ENCODE data around the gene DARS2. TPM values are rescaled to one million over a fixed set of nuclear protein-coding genes. Genes with fewer than 3 reads are reported as not detected.
"Not testable (repeated sequence)": the region's sequence is repeated elsewhere in the genome, so short reads cannot be mapped to it uniquely, and the experiment has no call there.

The DARS2 gene
- total RNA-seq, 2 donors from 2014 or later, result 37.9 to 43.0 TPM

DNA sequence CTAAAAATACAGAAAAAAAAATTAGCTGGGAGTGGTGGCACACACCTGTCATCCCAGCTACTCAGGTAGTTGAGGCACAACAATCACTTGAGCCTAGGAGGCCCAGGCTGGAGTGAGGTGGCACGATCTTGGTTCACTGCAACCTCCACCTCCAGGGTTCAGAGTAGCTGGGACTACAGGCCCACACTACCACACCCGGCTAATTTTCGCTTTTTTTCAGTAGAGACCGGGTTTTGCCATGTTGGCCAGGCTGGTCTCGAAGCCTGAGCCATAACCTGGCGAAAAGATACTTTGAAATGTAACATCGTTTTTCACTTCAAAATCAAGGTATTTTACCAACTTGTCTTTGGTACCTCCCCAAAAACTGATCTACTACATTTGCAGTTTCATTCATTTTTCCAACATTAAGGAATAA is 37.3 kb downstream of the DARS2 start:
- Histone ChIP-seq H3K9ac (ENCODE audit: extremely low read depth, low read length, poor library complexity, severe bottlenecking) (no peak overlapping the region), H3K4me3 (ENCODE audit: low read length) (no peak overlapping the region), H3K27ac (ENCODE audit: low read depth, low read length) (no peak overlapping the region), H3K27me3 (ENCODE audit: control insufficient read depth, insufficient read depth, low read length, poor library complexity, severe bottlenecking) (no peaks in the 10 kb centered on the region), H3K9me3 (ENCODE audit: control insufficient read depth, low read length) (no peaks in the 10 kb centered on the region), H3K4me1 (ENCODE audit: control insufficient read depth, insufficient read depth, low read length) (peaks cover 4% of the 10 kb centered on the region), H3K36me3 (ENCODE audit: control insufficient read depth, insufficient read depth, low read length) (peaks cover 73% of the 10 kb centered on the region)
- TF ChIP-seq, protein P1, sequence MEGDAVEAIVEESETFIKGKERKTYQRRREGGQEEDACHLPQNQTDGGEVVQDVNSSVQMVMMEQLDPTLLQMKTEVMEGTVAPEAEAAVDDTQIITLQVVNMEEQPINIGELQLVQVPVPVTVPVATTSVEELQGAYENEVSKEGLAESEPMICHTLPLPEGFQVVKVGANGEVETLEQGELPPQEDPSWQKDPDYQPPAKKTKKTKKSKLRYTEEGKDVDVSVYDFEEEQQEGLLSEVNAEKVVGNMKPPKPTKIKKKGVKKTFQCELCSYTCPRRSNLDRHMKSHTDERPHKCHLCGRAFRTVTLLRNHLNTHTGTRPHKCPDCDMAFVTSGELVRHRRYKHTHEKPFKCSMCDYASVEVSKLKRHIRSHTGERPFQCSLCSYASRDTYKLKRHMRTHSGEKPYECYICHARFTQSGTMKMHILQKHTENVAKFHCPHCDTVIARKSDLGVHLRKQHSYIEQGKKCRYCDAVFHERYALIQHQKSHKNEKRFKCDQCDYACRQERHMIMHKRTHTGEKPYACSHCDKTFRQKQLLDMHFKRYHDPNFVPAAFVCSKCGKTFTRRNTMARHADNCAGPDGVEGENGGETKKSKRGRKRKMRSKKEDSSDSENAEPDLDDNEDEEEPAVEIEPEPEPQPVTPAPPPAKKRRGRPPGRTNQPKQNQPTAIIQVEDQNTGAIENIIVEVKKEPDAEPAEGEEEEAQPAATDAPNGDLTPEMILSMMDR (conservative IDR thresholded peaks at IDR 0.05), result no peak
- peak overlapping the region; percentile 38 for H3K27ac Mint-ChIP-seq
- peak; percentile 76 for DNase-seq
- H3K4me3 Mint-ChIP-seq, result no peak overlapping the region
- H3K36me3 Mint-ChIP-seq (ENCODE audit: low read depth), result peaks cover 58% of the 10 kb centered on the region
- H3K9me3 Mint-ChIP-seq, result no peaks in the 10 kb centered on the region
- peaks cover 17% of the 10 kb centered on the region for H3K4me1 Mint-ChIP-seq
- WGBS, 2 experiments (ENCODE audit: insufficient coverage in 1 of 2, insufficient read length in 1 of 2), result 89 to 93% methylated on average over 7 of the region's 7 CpGs
- H3K27me3 Mint-ChIP-seq (ENCODE audit: insufficient read depth), result no peaks in the 10 kb centered on the region

DNA sequence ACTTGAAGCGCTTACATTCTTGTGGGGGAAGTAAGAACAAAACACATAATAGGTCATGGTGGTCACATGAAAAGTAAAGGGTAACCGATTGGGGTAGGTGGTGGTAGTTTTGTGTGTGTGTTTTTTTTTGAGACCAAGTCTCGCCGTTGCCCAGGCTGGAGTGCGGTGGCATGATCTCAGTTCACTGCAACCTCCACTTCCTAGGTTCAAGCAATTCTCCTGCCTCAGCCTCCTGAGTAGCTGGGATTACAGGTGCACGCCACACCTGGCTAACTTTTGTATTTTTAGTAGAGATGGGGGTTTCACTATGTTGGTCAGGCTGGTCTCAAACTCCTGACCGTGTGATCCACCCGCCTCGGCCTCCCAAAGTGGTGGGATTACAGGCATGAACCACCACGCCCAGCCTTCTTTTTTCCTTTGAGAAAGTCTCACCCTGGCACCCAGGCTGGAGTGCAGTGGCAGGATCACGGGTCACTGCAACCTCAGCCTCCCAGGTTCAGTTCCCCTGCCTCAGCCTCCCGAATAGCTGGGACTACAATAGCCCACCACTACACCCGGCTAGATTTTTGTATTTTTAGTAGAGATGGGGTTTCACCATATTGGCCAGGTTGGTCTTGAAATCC is 37.8 kb downstream of the DARS2 start:
- not testable (repeated sequence) for H3K4me3 ChIP-seq (ENCODE audit: low read length); H3K9ac ChIP-seq (ENCODE audit: extremely low read depth, low read length, poor library complexity, severe bottlenecking); H3K4me1 ChIP-seq (ENCODE audit: control insufficient read depth, insufficient read depth, low read length); H3K27me3 ChIP-seq (ENCODE audit: control insufficient read depth, insufficient read depth, low read length, poor library complexity, severe bottlenecking); H3K27ac ChIP-seq (ENCODE audit: low read depth, low read length); H3K9me3 ChIP-seq (ENCODE audit: control insufficient read depth, low read length); H3K4me3 Mint-ChIP-seq; H3K9me3 Mint-ChIP-seq; H3K27me3 Mint-ChIP-seq (ENCODE audit: insufficient read depth)
- peaks cover 63% of the 10 kb centered on the region for H3K36me3 Mint-ChIP-seq (ENCODE audit: low read depth)
- peaks cover 17% of the 10 kb centered on the region for H3K4me1 Mint-ChIP-seq
- WGBS, 2 experiments (ENCODE audit: insufficient coverage in 1 of 2, insufficient read length in 1 of 2), result 72 to 74% methylated on average over 8 to 13 of the region's 13 CpGs
- peak overlapping the region; percentile 91 for H3K27ac Mint-ChIP-seq
- peaks cover 74% of the 10 kb centered on the region for H3K36me3 ChIP-seq (ENCODE audit: control insufficient read depth, insufficient read depth, low read length)
- DNase-seq, result peak; percentile 77

GRCh38 chr1:173862769-173863223 is 38.3 kb downstream of the DARS2 start:
- no peak overlapping the region for H3K9ac ChIP-seq (ENCODE audit: extremely low read depth, low read length, poor library complexity, severe bottlenecking)
- peaks cover 70% of the 10 kb centered on the region for H3K36me3 ChIP-seq (ENCODE audit: control insufficient read depth, insufficient read depth, low read length)
- TF ChIP-seq, protein P1 (conservative IDR thresholded peaks at IDR 0.05), result no peak
- 66 to 75% methylated on average over 8 of the region's 8 CpGs for WGBS, 2 experiments (ENCODE audit: insufficient coverage in 1 of 2, insufficient read length in 1 of 2)
- H3K27me3 ChIP-seq (ENCODE audit: control insufficient read depth, insufficient read depth, low read length, poor library complexity, severe bottlenecking), result no peaks in the 10 kb centered on the region
- no peaks in the 10 kb centered on the region for H3K4me1 ChIP-seq (ENCODE audit: control insufficient read depth, insufficient read depth, low read length)
- peak; percentile 63 for DNase-seq
- Mint-ChIP-seq H3K27me3 (ENCODE audit: insufficient read depth) (no peaks in the 10 kb centered on the region), H3K4me1 (peaks cover 17% of the 10 kb centered on the region), H3K9me3 (no peaks in the 10 kb centered on the region), H3K4me3 (no peak overlapping the region), H3K27ac (peak overlapping the region; percentile 91), H3K36me3 (ENCODE audit: low read depth) (peaks cover 64% of the 10 kb centered on the region)
- peak overlapping the region; percentile 35 for H3K27ac ChIP-seq (ENCODE audit: low read depth, low read length)
- no peaks in the 10 kb centered on the region for H3K9me3 ChIP-seq (ENCODE audit: control insufficient read depth, low read length)
- H3K4me3 ChIP-seq (ENCODE audit: low read length), result no peak overlapping the region

Data from endodermal cell (in vitro differentiated cells).